Suprapubic skin (tissue), 4 donors: ENCODE measurements around the gene PTPN14. TPM values are rescaled to one million over a fixed set of nuclear protein-coding genes. Genes with fewer than 3 reads are reported as not detected.
A peak's percentile ranks its signal among the peaks of the same experiment; 100 is the strongest.
"Not testable (repeated sequence)": the region's sequence is repeated elsewhere in the genome, so short reads cannot be mapped to it uniquely, and the experiment has no call there.

Source experiments
- DNase-seq, 2 donors: peaks; one replicate each; pipeline ENCODE4 v3.0.0-alpha.2; 2019; ENCODE audit warnings: low spot score in 2 of 2
- H3K27ac ChIP-seq: fragments of 200-600 bp; sonication (generic); one replicate; pipeline ENCODE4 v1.5.1; 2019
- H3K27me3 ChIP-seq: fragments of 200-600 bp; sonication (generic); one replicate; pipeline ENCODE4 v1.5.1; 2019
- H3K36me3 ChIP-seq: fragments of 200-600 bp; sonication (generic); one replicate; pipeline ENCODE4 v1.5.1; 2019
- H3K4me1 ChIP-seq: fragments of 200-600 bp; sonication (generic); one replicate; pipeline ENCODE4 v1.5.1; 2019
- H3K4me3 ChIP-seq: fragments of 200-600 bp; sonication (generic); one replicate; pipeline ENCODE4 v1.5.1; 2019; ENCODE audit warnings: mild to moderate bottlenecking
- H3K9me3 ChIP-seq: fragments of 200-600 bp; sonication (generic); one replicate; pipeline ENCODE4 v1.5.1; 2019
- EP300 ChIP-seq: sonication (generic); formaldehyde crosslinking; IDR thresholded peaks from one replicate; pipeline ENCODE4 v1.6.1; 2017; ENCODE audit warnings: antibody characterized with exemption
- POLR2A ChIP-seq, 2 donors: fragments of 450-650 bp; IDR thresholded peaks; one replicate each; pipeline ENCODE4 v1.6.1; 2017; ENCODE audit warnings: antibody characterized with exemption in 2 of 2, mild to moderate bottlenecking in 2 of 2, moderate library complexity in 2 of 2
- POLR2AphosphoS5 ChIP-seq, 3 donors: sonication (generic); formaldehyde crosslinking; IDR thresholded peaks; one replicate each; pipeline ENCODE4 v1.6.1; 2017; ENCODE audit warnings: antibody characterized with exemption in 3 of 3
- WGBS: methylation state at CpG from one replicate; pipeline ENCODE4 v1.1.5; 2018; 5-methylcytosine and 5-hydroxymethylcytosine counted together
- total RNA-seq, 4 donors: library from RNA; depleted of rRNA; stranded (reverse); fragments of >200 nt; gene quantifications; one replicate each; pipeline ENCODE4 v1.1.0, GENCODE V29; 2016
- TF ChIP-seq, protein P1 (sequence below), 2 donors: fragments of 200-600 bp in 1 of 2; fragments of 450-650 bp in 1 of 2; sonication (generic) in 1 of 2; IDR thresholded peaks; one replicate each; pipeline ENCODE4 v1.5.1; 2016 to 2019; ENCODE audit warnings: antibody characterized with exemption in 2 of 2, mild to moderate bottlenecking in 1 of 2, moderate library complexity in 1 of 2

The PTPN14 gene
- total RNA-seq, 4 donors from 2014 or later = 67.9 to 159 (median 96.4) TPM

DNA sequence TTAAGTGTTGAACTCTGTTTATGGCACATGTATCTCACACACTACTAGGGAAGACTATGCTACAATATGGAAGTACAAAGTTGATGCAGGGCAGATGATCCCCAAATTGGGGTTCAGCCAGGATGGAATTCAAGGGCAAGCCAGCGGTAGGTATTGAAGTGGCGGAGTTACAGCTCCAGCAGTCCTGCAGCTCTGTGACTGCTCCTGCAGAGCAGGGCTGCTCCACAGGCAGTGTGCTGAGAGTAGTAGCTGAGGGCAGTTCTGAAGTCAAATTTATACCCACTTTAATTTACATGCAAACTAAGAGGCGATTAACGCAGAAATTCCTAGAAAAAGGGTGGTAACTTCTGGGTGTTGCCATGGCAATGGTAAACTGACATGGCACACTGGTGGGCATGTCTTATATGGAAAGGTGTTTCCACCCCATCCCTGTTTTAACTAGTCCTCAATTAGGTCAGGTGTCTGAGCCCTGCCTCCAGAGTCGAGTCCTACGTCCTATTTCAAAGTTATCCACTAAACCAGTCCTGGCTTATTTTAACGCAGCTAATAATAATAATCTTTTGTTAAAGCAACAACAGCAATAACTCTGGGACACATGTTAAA is 31.0 kb upstream of the PTPN14 start:
- Histone ChIP-seq H3K9me3 (no peaks in the 10 kb centered on the region), H3K36me3 (no peaks in the 10 kb centered on the region), H3K27ac (peak overlapping the region; percentile 64), H3K4me1 (peaks cover 40% of the 10 kb centered on the region), H3K27me3 (no peaks in the 10 kb centered on the region), H3K4me3 (no peak overlapping the region)
- no peak for DNase-seq
- TF ChIP-seq POLR2A (IDR thresholded peaks at IDR 0.05) (no peak), EP300 (no peak), POLR2AphosphoS5 (IDR thresholded peaks at IDR 0.05) (no peak)
- TF ChIP-seq, protein P1, sequence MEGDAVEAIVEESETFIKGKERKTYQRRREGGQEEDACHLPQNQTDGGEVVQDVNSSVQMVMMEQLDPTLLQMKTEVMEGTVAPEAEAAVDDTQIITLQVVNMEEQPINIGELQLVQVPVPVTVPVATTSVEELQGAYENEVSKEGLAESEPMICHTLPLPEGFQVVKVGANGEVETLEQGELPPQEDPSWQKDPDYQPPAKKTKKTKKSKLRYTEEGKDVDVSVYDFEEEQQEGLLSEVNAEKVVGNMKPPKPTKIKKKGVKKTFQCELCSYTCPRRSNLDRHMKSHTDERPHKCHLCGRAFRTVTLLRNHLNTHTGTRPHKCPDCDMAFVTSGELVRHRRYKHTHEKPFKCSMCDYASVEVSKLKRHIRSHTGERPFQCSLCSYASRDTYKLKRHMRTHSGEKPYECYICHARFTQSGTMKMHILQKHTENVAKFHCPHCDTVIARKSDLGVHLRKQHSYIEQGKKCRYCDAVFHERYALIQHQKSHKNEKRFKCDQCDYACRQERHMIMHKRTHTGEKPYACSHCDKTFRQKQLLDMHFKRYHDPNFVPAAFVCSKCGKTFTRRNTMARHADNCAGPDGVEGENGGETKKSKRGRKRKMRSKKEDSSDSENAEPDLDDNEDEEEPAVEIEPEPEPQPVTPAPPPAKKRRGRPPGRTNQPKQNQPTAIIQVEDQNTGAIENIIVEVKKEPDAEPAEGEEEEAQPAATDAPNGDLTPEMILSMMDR (IDR thresholded peaks at IDR 0.05) = no peak
- 35% methylated on average over 7 of the region's 7 CpGs for WGBS

DNA sequence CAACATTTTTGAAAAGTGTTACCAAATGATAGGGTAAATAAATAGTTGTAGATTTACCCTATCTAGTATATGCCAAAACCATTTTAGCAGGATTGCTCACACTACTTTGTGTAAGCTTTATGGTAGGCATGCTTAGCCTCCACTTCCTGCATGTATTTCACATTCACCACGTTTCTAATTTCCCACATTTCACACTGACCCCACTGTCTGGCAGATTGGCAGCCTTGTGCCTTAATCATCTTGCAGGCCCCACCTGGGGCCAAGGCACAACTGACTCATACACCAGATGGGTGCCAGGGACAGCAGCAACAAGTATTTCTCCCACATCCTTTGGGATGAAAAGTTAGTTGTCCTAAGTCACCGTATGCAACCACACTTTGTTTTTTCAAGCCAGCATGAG is 30.4 kb upstream of the PTPN14 start:
- H3K27me3 ChIP-seq = no peaks in the 10 kb centered on the region
- no peaks in the 10 kb centered on the region for H3K36me3 ChIP-seq
- DNase-seq = no peak
- no peaks in the 10 kb centered on the region for H3K9me3 ChIP-seq
- H3K27ac ChIP-seq = peak overlapping the region; percentile 64
- 21% methylated on average over 2 of the region's 2 CpGs for WGBS
- H3K4me3 ChIP-seq = no peak overlapping the region
- H3K4me1 ChIP-seq = peaks cover 40% of the 10 kb centered on the region
- TF ChIP-seq POLR2AphosphoS5 (IDR thresholded peaks at IDR 0.05) (no peak), POLR2A (IDR thresholded peaks at IDR 0.05) (no peak), EP300 (no peak)
- TF ChIP-seq, protein P1 (IDR thresholded peaks at IDR 0.05) = no peak

DNA sequence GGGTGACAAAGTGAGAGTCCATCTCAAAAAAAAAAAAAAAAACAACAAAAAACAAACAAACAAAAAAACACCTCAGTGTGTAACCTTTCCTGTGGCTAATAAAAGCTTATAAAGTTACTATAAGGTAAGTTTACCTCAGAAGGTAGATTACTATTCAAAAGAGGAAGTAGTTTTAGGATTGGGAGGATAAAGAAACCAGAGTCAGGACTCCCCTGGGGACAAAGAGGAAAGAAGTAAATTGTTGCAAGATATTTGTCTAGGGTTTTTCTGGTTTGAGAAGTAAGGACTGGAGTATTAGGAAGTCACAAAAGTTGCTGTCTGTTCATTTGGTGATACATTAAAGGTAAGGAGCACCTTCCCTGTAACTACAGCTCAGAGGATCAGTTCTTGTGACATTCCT is 27.8 kb upstream of the PTPN14 start:
- Histone ChIP-seq H3K36me3 (no peaks in the 10 kb centered on the region), H3K4me3 (no peak overlapping the region), H3K9me3 (no peaks in the 10 kb centered on the region), H3K4me1 (peaks cover 43% of the 10 kb centered on the region), H3K27ac (no peak overlapping the region), H3K27me3 (no peaks in the 10 kb centered on the region)
- no peak for DNase-seq
- TF ChIP-seq POLR2A (IDR thresholded peaks at IDR 0.05) (no peak), POLR2AphosphoS5 (IDR thresholded peaks at IDR 0.05) (no peak), EP300 (no peak)
- TF ChIP-seq, protein P1 (IDR thresholded peaks at IDR 0.05) = no peak

DNA sequence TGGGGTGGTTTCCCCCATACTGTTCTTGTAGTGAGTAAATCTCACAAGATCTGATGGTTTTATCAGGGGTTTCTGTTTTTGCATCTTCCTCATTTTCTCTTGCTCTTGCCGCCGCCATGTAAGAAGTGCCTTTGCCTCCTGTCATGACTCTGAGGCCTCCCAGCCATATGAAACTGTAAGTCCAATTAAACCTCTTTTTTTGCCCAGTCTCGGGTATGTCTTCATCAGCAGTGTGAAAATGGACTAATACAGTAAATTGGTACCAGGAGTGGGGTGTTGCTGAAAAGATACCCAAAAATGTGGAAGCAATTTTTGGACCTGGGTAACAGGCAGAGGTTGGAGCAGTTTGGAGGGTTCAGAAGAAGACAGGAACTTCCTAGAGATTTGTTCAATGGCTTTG is 24.7 kb upstream of the PTPN14 start:
- not testable (repeated sequence) for H3K9me3 ChIP-seq, H3K27me3 ChIP-seq, DNase-seq, H3K4me3 ChIP-seq, H3K36me3 ChIP-seq, H3K27ac ChIP-seq
- 82% methylated on average over 3 of the region's 3 CpGs for WGBS
- H3K4me1 ChIP-seq = peaks cover 36% of the 10 kb centered on the region

DNA sequence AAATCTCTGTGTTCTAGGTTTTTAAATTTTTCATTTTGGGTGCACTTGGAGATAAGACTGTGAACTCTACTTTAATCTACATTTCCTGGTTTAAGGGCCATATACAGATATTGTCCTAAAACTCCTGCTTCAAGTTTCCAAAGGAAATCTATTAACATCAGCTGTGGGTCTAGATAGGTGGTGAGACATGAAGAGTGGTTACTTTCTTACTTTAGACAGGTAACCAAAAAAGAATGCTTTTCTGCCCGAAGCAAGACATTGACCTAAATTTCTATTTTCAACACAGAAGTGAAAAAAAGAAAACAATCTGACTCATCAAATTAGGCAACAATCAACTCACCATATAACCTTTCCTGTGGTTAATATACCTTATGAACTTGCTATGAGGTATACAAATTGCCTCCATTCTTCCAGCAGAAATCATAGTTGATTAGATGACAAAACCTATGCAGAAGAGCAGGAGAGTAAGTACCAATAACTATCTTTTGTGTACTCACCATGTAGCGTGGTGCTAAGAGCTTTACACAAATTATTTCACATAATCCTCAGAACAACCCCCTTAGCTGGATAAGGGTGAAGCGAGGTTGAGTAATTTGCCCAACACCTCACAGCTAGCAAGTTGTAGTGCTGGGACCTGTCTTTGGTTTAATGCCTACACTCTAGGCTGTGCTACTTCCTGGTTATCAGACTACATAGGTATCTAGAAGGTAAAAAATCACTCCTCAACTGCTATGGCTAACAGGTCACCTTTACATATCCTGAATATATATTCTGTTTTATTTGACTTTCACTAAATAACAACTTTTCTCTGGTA is 23.4 kb upstream of the PTPN14 start:
- Histone ChIP-seq H3K9me3 (no peaks in the 10 kb centered on the region), H3K4me3 (no peak overlapping the region), H3K27ac (peak overlapping the region; percentile 88), H3K4me1 (peaks cover 38% of the 10 kb centered on the region), H3K27me3 (no peaks in the 10 kb centered on the region), H3K36me3 (no peaks in the 10 kb centered on the region)
- TF ChIP-seq POLR2AphosphoS5 (IDR thresholded peaks at IDR 0.05) (no peak), POLR2A (IDR thresholded peaks at IDR 0.05) (no peak), EP300 (no peak)
- TF ChIP-seq, protein P1 (IDR thresholded peaks at IDR 0.05) = no peak
- WGBS = 63% methylated on average over 3 of the region's 3 CpGs
- DNase-seq = no peak
